Hepatocyte (in vitro differentiated cells): Measurements from ENCODE around the gene KIF4A. TPM values are rescaled to one million over a fixed set of nuclear protein-coding genes. Genes with fewer than 3 reads are reported as not detected.

ENCODE experiments used
- DNase-seq: peaks from one replicate; pipeline ENCODE4 v3.0.0-alpha.2; 2016; ENCODE audit warnings: low spot score
- H2AFZ ChIP-seq: fragments of 200-600 bp; sonication (generic); 2 replicates; pipeline ENCODE4 v1.6.0; 2016; ENCODE audit warnings: antibody characterized with exemption, mild to moderate bottlenecking
- H3K27ac ChIP-seq: fragments of 200-600 bp; sonication (generic); 2 replicates; pipeline ENCODE4 v1.5.1; 2016; ENCODE audit warnings: mild to moderate bottlenecking
- H3K27me3 ChIP-seq: fragments of 200-600 bp; sonication (generic); 2 replicates; pipeline ENCODE4 v1.6.1; 2016
- H3K36me3 ChIP-seq: fragments of 200-600 bp; sonication (generic); replicated peaks from 2 replicates; pipeline ENCODE4 v1.5.1; 2016; ENCODE audit warnings: low read depth; ENCODE audit not compliant: insufficient read depth
- H3K4me1 ChIP-seq: fragments of 200-600 bp; sonication (generic); 2 replicates; pipeline ENCODE4 v1.5.1; 2016; ENCODE audit warnings: mild to moderate bottlenecking, moderate library complexity; ENCODE audit not compliant: insufficient read depth
- H3K4me2 ChIP-seq: fragments of 200-600 bp; sonication (generic); 2 replicates; pipeline ENCODE4 v1.6.0; 2016
- H3K4me3 ChIP-seq: fragments of 200-600 bp; sonication (generic); 2 replicates; pipeline ENCODE4 v1.5.1; 2016; ENCODE audit warnings: mild to moderate bottlenecking
- H3K79me2 ChIP-seq: fragments of 200-600 bp; sonication (generic); 2 replicates; pipeline ENCODE4 v1.6.0; 2017; ENCODE audit warnings: mild to moderate bottlenecking
- H3K9me2 ChIP-seq: fragments of 200-600 bp; sonication (generic); replicated peaks from 2 replicates; pipeline ENCODE4 v1.6.0; 2017; ENCODE audit warnings: mild to moderate bottlenecking; ENCODE audit not compliant: insufficient read depth
- H3K9me3 ChIP-seq: fragments of 200-600 bp; sonication (generic); 2 replicates; pipeline ENCODE4 v1.5.1; 2016; ENCODE audit warnings: low read depth, mild to moderate bottlenecking
- H4K20me1 ChIP-seq: fragments of 200-600 bp; sonication (generic); 2 replicates; pipeline ENCODE4 v1.6.0; 2016; ENCODE audit warnings: mild to moderate bottlenecking; ENCODE audit not compliant: insufficient read depth, poor library complexity, severe bottlenecking
- EZH2 ChIP-seq: fragments of 200-600 bp; sonication (generic); IDR thresholded peaks from 2 replicates; pipeline ENCODE4 v1.6.1; 2016; ENCODE audit warnings: antibody characterized with exemption, mild to moderate bottlenecking, borderline replicate concordance
- EZH2phosphoT487 ChIP-seq: fragments of 200-600 bp; sonication (generic); IDR thresholded peaks from one replicate; pipeline ENCODE4 v1.6.1; 2018; ENCODE audit warnings: antibody characterized with exemption, mild to moderate bottlenecking, low read depth, moderate library complexity; ENCODE audit not compliant: unreplicated experiment, severe bottlenecking
- WGBS: methylation state at CpG from one replicate; pipeline ENCODE4 v1.1.6; 2016; ENCODE audit warnings: low lambda C conversion rate; ENCODE audit errors: missing lambda C conversion rate; 5-methylcytosine and 5-hydroxymethylcytosine counted together
- polyA plus RNA-seq: library from polyadenylated mRNA; unstranded; fragments of >200 nt; fragmentation: Nextera tagmentation; extraction: Ambion mirVana; gene quantifications from 2 replicates; pipeline ENCODE4 v1.2.1, GENCODE V29; 2016
- total RNA-seq: library from RNA; depleted of rRNA; stranded (reverse); fragments of >200 nt; gene quantifications from 2 replicates; pipeline ENCODE4 v1.2.3, GENCODE V29; 2014
- TF ChIP-seq, protein P1 (sequence below): fragments of 200-600 bp; sonication (generic); IDR thresholded peaks from 2 replicates; pipeline ENCODE4 v1.5.1; 2016; ENCODE audit warnings: antibody characterized with exemption, mild to moderate bottlenecking; ENCODE audit not compliant: poor library complexity

The KIF4A gene
- total and polyA plus RNA-seq, 2 experiments from 2014 or later, result 4.2 to 6.4 TPM

DNA sequence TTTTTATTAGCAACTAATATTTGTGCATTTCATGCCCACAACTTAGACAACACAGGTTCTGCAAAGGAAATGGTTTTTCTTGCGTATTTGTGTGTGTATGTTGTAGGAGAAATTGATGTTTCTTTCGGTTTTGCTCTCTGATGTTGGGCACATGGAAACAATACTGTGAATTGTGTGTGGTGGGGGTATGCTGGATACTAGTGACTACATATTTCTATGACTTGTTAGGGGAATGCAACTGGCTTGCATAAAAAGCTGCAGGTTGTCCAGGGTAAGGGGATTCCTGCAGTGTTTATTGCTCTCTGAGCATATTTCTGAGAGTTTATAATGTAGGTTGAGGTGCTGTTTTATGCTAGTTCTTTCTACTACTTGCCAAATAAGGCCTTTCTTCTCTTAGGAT, 166.4 kb downstream of the KIF4A start:
- H3K9me2 ChIP-seq, result no peaks in the 10 kb centered on the region
- no peaks in the 10 kb centered on the region for H3K27me3 ChIP-seq
- H2AFZ ChIP-seq, result no peak overlapping the region
- H3K4me1 ChIP-seq, result peaks cover 7% of the 10 kb centered on the region
- H3K79me2 ChIP-seq, result peaks cover 48% of the 10 kb centered on the region
- H3K4me2 ChIP-seq, result peak overlapping the region; percentile 82
- TF ChIP-seq, protein P1, sequence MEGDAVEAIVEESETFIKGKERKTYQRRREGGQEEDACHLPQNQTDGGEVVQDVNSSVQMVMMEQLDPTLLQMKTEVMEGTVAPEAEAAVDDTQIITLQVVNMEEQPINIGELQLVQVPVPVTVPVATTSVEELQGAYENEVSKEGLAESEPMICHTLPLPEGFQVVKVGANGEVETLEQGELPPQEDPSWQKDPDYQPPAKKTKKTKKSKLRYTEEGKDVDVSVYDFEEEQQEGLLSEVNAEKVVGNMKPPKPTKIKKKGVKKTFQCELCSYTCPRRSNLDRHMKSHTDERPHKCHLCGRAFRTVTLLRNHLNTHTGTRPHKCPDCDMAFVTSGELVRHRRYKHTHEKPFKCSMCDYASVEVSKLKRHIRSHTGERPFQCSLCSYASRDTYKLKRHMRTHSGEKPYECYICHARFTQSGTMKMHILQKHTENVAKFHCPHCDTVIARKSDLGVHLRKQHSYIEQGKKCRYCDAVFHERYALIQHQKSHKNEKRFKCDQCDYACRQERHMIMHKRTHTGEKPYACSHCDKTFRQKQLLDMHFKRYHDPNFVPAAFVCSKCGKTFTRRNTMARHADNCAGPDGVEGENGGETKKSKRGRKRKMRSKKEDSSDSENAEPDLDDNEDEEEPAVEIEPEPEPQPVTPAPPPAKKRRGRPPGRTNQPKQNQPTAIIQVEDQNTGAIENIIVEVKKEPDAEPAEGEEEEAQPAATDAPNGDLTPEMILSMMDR, result no peak
- TF ChIP-seq EZH2phosphoT487, result no peak
- no peak for TF ChIP-seq EZH2
- H3K4me3 ChIP-seq, result peak overlapping the region; percentile 52
- H3K9me3 ChIP-seq, result no peaks in the 10 kb centered on the region
- 56% methylated on average over 2 of the region's 2 CpGs for WGBS
- DNase-seq, result no peak
- H4K20me1 ChIP-seq, result peaks cover 7% of the 10 kb centered on the region
- no peaks in the 10 kb centered on the region for H3K36me3 ChIP-seq
- H3K27ac ChIP-seq, result peak overlapping the region; percentile 96

DNA sequence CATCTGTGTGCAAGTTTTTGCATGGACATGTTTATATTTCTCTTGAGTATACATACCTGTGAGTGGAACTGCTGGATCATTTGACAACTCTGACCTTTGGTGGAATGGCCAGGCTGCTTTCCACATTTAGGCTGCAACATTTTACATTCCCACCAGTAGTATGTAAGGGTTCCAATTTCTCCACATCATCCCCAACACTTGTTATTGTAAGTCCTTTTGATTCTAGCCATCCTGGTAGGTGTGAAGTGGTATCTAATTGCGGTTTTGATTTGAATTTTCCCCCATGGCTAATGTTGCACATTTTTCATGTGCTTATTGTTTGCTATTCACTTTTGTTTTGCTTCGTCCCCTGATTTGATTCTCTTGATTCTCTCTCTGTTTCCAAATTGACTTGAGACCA, 171.1 kb downstream of the KIF4A start:
- Histone ChIP-seq H3K4me2 (no peak overlapping the region), H3K9me2 (no peaks in the 10 kb centered on the region), H3K27ac (no peak overlapping the region), H3K36me3 (no peaks in the 10 kb centered on the region), H4K20me1 (peaks cover 13% of the 10 kb centered on the region), H3K4me3 (no peak overlapping the region), H3K27me3 (no peaks in the 10 kb centered on the region), H3K4me1 (peaks cover 3% of the 10 kb centered on the region), H2AFZ (no peak overlapping the region), H3K9me3 (no peaks in the 10 kb centered on the region), H3K79me2 (peaks cover 80% of the 10 kb centered on the region)
- TF ChIP-seq EZH2phosphoT487 (no peak), EZH2 (no peak)
- TF ChIP-seq, protein P1, result no peak
- 63% methylated on average over 2 of the region's 2 CpGs for WGBS
- DNase-seq, result no peak

DNA sequence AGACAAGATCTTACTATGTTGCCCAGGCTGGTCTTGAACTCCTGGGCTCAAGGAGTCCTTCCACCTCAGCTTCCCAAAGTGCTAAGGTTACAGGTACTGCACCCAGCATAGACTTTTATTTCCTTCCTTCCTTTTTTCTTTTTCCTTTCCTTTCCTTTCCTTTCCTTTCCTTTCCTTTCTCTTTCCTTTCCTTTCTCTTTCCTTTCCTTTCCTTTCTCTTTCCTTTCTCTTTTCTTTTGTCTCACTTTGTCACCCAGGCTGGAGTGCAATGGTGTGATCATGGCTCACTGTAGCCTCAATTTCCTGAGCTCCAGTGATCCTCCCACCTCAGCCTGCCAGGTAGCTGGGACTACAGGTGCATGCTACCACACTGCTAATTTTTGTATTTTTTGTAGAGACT, 174.1 kb downstream of the KIF4A start:
- no peaks in the 10 kb centered on the region for H3K9me3 ChIP-seq
- no peak for DNase-seq
- peaks cover 6% of the 10 kb centered on the region for H4K20me1 ChIP-seq
- H3K36me3 ChIP-seq, result no peaks in the 10 kb centered on the region
- no peak overlapping the region for H2AFZ ChIP-seq
- H3K4me2 ChIP-seq, result no peak overlapping the region
- H3K4me1 ChIP-seq, result no peaks in the 10 kb centered on the region
- H3K27ac ChIP-seq, result no peak overlapping the region
- H3K27me3 ChIP-seq, result no peaks in the 10 kb centered on the region
- H3K9me2 ChIP-seq, result no peaks in the 10 kb centered on the region
- H3K4me3 ChIP-seq, result no peak overlapping the region
- peaks cover 72% of the 10 kb centered on the region for H3K79me2 ChIP-seq
- TF ChIP-seq, protein P1, result no peak
- no peak for TF ChIP-seq EZH2phosphoT487
- no peak for TF ChIP-seq EZH2

DNA sequence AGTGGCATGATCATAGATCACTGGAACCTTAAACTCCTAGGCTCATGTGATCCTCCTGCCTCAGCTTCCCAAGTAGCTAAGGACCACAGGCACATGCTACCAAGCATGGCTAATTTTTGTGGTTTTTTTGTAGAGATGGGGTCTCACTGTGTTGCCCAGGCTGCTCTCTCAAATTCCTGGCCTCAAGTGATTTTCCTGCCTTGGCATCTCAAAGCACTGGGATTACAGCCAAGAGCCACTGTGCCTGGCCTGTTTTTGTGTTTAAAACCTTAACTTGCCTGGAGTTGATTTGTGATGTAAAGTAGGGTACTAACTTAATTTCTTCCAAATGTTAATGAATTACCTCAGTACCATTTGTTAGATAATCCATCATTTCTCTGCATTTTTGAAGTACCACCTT, 177.1 kb downstream of the KIF4A start:
- TF ChIP-seq, protein P1, result no peak
- TF ChIP-seq EZH2 (no peak), EZH2phosphoT487 (no peak)
- Histone ChIP-seq H3K9me3 (no peaks in the 10 kb centered on the region), H3K4me1 (no peaks in the 10 kb centered on the region), H3K36me3 (no peaks in the 10 kb centered on the region), H4K20me1 (peaks cover 6% of the 10 kb centered on the region), H3K27me3 (no peaks in the 10 kb centered on the region), H3K9me2 (no peaks in the 10 kb centered on the region), H2AFZ (no peak overlapping the region), H3K4me3 (no peak overlapping the region), H3K79me2 (peaks cover 68% of the 10 kb centered on the region), H3K27ac (no peak overlapping the region), H3K4me2 (no peak overlapping the region)
- DNase-seq, result no peak
